Panc1 (cell line): Measurements from ENCODE around the gene GAB4.

ENCODE experiments used
- POLR2AphosphoS5 ChIP-seq: IDR thresholded peaks from 2 replicates; pipeline ENCODE4 v1.6.1; 2012; ENCODE audit warnings: mild to moderate bottlenecking, low read depth, low read length, moderate library complexity
- SIN3A ChIP-seq: IDR thresholded peaks from 2 replicates; pipeline ENCODE4 v1.6.1; 2012; ENCODE audit warnings: low read depth, mild to moderate bottlenecking, low read length, moderate library complexity, borderline replicate concordance; ENCODE audit not compliant: insufficient read depth
- TCF7L2 ChIP-seq: IDR thresholded peaks from 2 replicates; pipeline ENCODE4 v1.6.1; 2011; ENCODE audit warnings: mild to moderate bottlenecking, low read depth, low read length, inconsistent platforms
- TF ChIP-seq, protein P1 (sequence below): fragments of 450-650 bp; IDR thresholded peaks from 2 replicates; pipeline ENCODE4 v1.5.1; 2017; ENCODE audit warnings: mild to moderate bottlenecking

- TF ChIP-seq, protein P1, sequence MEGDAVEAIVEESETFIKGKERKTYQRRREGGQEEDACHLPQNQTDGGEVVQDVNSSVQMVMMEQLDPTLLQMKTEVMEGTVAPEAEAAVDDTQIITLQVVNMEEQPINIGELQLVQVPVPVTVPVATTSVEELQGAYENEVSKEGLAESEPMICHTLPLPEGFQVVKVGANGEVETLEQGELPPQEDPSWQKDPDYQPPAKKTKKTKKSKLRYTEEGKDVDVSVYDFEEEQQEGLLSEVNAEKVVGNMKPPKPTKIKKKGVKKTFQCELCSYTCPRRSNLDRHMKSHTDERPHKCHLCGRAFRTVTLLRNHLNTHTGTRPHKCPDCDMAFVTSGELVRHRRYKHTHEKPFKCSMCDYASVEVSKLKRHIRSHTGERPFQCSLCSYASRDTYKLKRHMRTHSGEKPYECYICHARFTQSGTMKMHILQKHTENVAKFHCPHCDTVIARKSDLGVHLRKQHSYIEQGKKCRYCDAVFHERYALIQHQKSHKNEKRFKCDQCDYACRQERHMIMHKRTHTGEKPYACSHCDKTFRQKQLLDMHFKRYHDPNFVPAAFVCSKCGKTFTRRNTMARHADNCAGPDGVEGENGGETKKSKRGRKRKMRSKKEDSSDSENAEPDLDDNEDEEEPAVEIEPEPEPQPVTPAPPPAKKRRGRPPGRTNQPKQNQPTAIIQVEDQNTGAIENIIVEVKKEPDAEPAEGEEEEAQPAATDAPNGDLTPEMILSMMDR = no peak
- TF ChIP-seq POLR2AphosphoS5 = no peak
- no peak for TF ChIP-seq SIN3A
- TF ChIP-seq TCF7L2 = no peak
Observed at GRCh38 chr22:16949561-16949960, 58.5 kb downstream of the GAB4 start.
